Muscle layer of colon (tissue), 2 donors: ENCODE measurements around the gene PIBF1.
"Not testable (repeated sequence)": the region's sequence is repeated elsewhere in the genome, so short reads cannot be mapped to it uniquely, and the experiment has no call there.

Experiments
- H3K27ac ChIP-seq: one replicate; pipeline ENCODE4 v1.7.0; 2013; ENCODE audit warnings: low read depth, mild to moderate bottlenecking, low read length, moderate library complexity
- H3K27me3 ChIP-seq, 2 donors: one replicate each; pipeline ENCODE4 v1.7.0; 2013; ENCODE audit warnings: low read length in 2 of 2, mild to moderate bottlenecking in 2 of 2; ENCODE audit not compliant: insufficient read depth in 2 of 2, control insufficient read depth in 1 of 2
- H3K36me3 ChIP-seq: one replicate; pipeline ENCODE4 v1.7.0; 2013; ENCODE audit warnings: mild to moderate bottlenecking, low read length; ENCODE audit not compliant: insufficient read depth
- H3K4me1 ChIP-seq: one replicate; pipeline ENCODE4 v1.7.0; 2013; ENCODE audit warnings: mild to moderate bottlenecking, low read length; ENCODE audit not compliant: insufficient read depth
- H3K4me3 ChIP-seq, 2 donors: one replicate each; pipeline ENCODE4 v1.7.0; 2013; ENCODE audit warnings: low read length in 2 of 2, low read depth in 1 of 2, mild to moderate bottlenecking in 1 of 2, moderate library complexity in 1 of 2
- H3K9ac ChIP-seq: one replicate; pipeline ENCODE4 v1.7.0; 2013; ENCODE audit warnings: low read length
- H3K9me3 ChIP-seq: one replicate; pipeline ENCODE4 v1.7.0; 2013; ENCODE audit warnings: mild to moderate bottlenecking, low read length
- donor health status: abdominal sarcoma.
- donor health status: Adenocarcinoma of cecum.

Gene PIBF1

DNA sequence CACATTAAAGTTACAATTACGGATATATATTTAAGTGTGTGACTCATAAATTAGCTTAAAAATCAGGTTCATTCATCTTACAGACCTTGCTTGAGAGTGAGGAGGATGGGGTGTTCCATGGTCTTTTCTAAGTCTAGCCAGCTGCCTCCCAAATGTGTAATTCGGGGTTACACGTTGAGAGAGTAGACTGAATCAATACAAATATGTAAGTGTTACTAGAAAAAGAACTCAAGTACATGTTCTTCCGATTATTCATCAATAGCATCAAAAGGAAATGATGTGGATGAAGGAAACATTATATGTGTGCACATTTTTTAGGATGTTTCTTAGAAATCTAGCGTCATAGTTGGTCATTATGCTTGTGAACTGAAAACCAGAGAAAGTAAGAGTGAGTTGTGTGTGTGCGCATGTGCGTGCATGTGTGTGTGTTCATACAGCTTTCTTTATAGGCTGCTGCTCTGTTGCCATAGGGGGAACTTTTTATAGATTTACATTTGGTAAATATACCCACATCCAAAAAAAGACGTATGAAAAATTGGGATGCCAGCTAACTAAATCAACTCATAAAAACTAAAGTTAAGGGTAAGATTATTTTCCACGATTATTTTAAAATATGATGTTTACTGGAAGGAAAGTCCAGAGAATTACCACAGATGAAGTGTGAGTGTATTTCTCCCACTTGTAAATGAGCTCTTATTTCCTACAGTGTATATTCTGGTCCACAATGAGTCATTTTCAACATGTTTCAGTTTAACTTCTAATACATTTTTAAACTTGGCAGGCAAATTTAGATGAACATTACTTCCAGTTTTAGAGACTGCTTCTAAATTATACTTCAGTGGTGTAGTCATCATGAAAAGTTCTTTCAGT is 82.4 kb downstream of the PIBF1 start:
- Histone ChIP-seq H3K27ac (no peak overlapping the region), H3K36me3 (no peaks in the 10 kb centered on the region), H3K9ac (no peak overlapping the region), H3K4me3 (no peak overlapping the region), H3K4me1 (no peaks in the 10 kb centered on the region), H3K27me3 (no peaks in the 10 kb centered on the region), H3K9me3 (no peaks in the 10 kb centered on the region)

DNA sequence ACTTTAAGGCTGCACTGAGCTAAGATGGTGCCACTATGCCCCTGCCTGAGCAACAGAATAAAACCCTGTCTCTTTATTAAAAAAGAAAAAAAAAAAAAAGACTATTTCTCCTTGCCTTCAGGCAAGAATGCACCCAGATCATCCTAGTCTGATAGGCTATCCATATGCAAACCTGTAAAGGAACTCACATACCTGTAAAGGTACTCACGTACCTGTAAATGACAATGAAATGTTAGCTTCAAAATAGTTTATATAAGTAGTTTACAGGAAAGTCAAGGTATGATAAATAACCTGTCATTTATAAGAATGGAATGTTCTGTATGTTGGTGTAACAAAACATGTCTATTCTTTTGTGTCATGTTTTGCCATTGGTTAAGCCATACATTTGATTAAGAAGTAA is 86.3 kb downstream of the PIBF1 start:
- Histone ChIP-seq H3K27me3 (no peaks in the 10 kb centered on the region), H3K4me1 (no peaks in the 10 kb centered on the region), H3K9ac (no peak overlapping the region), H3K36me3 (no peaks in the 10 kb centered on the region), H3K4me3 (no peak overlapping the region), H3K27ac (no peak overlapping the region), H3K9me3 (no peaks in the 10 kb centered on the region)

DNA sequence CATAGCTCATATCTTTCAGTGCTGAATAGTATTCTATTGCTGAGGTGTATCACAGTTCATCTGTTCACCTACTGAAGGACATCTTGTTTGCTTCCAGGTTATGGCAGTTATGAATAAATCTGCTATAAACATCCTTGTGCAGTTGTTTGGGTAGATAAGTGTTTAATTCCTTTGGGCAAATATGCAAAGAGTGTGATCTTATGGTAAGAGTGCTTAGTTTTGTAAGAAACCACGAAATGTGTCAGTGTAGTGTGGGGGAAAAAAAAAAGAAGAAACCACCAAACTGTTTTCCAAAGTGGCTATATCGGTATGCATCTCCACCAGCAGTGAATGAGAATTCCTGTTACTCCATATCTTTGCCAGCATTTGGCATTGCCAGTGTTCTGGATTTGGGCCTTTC is 93.3 kb downstream of the PIBF1 start:
- Histone ChIP-seq H3K4me1 (no peaks in the 10 kb centered on the region), H3K4me3 (no peak overlapping the region), H3K36me3 (no peaks in the 10 kb centered on the region), H3K9me3 (no peaks in the 10 kb centered on the region), H3K9ac (no peak overlapping the region), H3K27ac (no peak overlapping the region), H3K27me3 (no peaks in the 10 kb centered on the region)

DNA sequence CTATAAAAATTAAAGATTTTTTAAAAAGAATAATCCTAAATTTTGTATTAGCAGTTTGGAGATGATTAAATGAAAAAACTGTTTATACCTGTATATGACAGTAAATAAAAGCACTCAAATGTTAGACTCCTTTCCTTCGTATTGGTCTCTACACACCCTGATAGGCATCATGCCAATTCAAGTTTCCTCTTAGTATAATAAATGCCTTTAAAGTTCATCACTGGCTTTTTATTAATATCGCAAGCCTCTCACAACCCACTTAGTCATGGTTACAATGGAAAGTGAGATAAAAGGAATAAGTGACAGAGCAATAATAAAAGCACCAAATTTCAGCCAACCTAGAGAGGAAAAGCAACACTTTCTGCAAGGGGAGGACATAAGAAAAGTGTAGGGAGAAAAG is 102.2 kb downstream of the PIBF1 start:
- Histone ChIP-seq H3K9ac (no peak overlapping the region), H3K36me3 (no peaks in the 10 kb centered on the region), H3K4me1 (no peaks in the 10 kb centered on the region), H3K4me3 (no peak overlapping the region), H3K27me3 (no peaks in the 10 kb centered on the region), H3K27ac (no peak overlapping the region), H3K9me3 (no peaks in the 10 kb centered on the region)

DNA sequence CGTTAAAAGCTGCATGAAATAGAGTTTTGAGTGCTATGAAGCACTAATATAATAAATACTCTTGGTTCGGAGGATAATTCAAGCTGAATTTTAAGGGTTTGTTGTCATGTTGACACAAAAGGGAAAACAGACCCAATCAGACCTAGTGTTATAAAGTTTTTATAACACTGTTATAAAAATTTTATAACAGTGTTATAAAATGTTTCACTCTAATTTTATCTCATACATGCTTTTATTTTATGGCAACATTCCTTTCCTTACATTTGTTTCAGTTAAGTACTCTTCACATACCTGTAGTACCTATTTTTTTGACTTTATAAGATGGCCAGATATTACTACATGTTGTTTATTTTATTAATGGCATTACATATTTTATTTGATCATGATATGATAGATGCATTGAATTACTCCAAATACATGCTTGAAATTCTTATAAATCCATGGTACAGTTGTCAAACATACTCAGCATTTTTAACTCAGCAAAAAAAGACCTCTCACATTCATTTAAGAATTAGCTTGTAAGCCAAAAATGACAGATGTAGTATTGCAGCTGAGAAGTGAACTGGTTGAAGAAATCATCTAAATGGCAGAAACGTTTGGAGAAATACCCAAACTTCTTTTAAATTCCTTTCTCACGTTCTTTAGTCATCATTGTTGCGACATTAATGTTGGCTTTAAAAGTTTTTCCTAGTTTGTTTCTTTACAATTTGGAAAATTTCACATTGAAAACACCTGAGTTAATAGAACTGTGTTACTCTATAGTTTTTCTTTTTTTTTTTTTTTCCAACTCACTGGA is 104.5 kb downstream of the PIBF1 start:
- H3K9me3 ChIP-seq: no peaks in the 10 kb centered on the region
- H3K36me3 ChIP-seq: no peaks in the 10 kb centered on the region
- no peak overlapping the region for H3K27ac ChIP-seq
- H3K27me3 ChIP-seq: no peaks in the 10 kb centered on the region
- no peaks in the 10 kb centered on the region for H3K4me1 ChIP-seq
- no peak overlapping the region for H3K9ac ChIP-seq
- no peak overlapping the region for H3K4me3 ChIP-seq

DNA sequence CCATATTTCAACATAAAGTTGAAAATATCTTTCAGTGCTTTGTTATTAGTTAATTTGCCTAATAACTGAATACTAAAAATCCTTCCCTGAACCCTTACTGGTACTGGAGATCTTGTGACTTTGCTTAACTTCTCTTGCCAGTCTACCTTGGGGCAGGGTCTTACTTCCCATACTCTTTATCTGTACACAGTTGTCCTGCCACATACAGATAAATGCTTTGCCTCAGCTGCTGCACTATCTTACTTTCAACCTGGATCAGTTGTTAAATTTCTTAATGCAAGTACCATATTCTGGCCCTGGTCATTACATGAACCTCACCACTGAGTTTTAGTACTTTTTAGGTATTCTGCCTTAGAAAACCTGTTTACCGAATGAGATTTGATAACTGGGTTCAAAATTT is 107.6 kb downstream of the PIBF1 start:
- no peaks in the 10 kb centered on the region for H3K9me3 ChIP-seq
- no peaks in the 10 kb centered on the region for H3K36me3 ChIP-seq
- no peaks in the 10 kb centered on the region for H3K27me3 ChIP-seq
- H3K4me3 ChIP-seq: no peak overlapping the region
- no peak overlapping the region for H3K9ac ChIP-seq
- no peaks in the 10 kb centered on the region for H3K4me1 ChIP-seq
- H3K27ac ChIP-seq: no peak overlapping the region

DNA sequence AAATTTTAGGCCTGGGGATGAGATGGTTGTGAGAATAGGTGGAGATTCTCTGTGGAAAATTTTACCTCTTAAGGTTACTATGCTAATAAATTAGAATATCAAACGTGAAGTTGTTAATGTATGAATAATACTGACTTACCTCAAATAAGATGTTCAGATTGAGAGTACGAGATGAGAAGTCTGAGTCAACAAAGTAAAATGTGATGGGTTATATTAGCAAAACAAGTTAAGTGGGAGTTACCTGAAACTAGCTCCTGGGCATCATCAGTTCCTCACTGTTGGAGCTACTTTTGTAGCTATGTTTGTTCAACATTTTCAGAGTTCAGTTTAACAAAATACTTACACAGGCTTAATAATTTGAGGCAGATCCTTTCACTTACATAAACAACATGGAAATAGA is 108.6 kb downstream of the PIBF1 start:
- no peak overlapping the region for H3K9ac ChIP-seq
- no peaks in the 10 kb centered on the region for H3K27me3 ChIP-seq
- no peak overlapping the region for H3K4me3 ChIP-seq
- H3K27ac ChIP-seq: no peak overlapping the region
- H3K4me1 ChIP-seq: no peaks in the 10 kb centered on the region
- H3K36me3 ChIP-seq: peaks cover under 1% of the 10 kb centered on the region
- H3K9me3 ChIP-seq: no peaks in the 10 kb centered on the region

DNA sequence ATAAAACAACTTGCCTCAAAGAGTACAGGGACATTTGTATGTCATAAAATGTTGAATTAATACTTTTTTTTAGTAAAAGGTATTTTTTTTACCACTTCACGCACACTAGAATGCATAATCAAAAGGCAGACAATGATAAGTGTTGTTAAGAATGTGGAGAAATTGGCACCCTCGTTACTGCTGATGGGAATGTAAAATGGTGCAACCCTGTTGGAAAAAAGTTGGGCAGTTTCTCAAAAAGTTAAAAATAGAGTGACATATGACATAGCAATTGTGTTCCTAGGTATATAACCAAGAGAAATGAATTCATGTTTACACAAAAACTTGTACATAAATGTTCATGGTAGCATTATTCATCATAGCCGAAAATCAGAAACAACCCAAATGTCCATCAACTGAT is 109.5 kb downstream of the PIBF1 start:
- no peak overlapping the region for H3K9ac ChIP-seq
- H3K4me1 ChIP-seq: no peaks in the 10 kb centered on the region
- peaks cover 6% of the 10 kb centered on the region for H3K36me3 ChIP-seq

DNA sequence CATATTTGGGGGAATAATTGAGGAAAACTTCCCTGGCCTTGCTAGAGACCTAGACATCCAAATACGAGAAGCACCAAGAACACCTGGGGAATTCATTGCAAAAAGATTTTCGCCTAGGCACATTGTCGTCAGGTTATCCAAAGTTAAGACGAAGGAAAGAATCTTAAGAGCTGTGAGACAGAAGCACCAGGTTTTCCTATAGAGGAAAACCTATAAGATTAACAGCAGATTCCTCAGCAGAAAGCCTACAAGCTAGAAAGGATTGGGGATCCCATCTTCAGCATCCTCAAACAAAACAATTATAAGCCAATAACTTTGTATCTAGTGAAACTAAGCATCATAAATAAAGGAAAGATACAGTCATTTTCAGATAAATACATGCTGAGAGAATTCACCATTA is 114.9 kb downstream of the PIBF1 start:
- Histone ChIP-seq H3K9ac (no peak overlapping the region), H3K36me3 (peaks cover 6% of the 10 kb centered on the region), H3K27ac (no peak overlapping the region), H3K4me3 (no peak overlapping the region), H3K27me3 (no peaks in the 10 kb centered on the region), H3K9me3 (no peaks in the 10 kb centered on the region), H3K4me1 (no peaks in the 10 kb centered on the region)

More for the DNA sequence above, 109.5 kb downstream of the PIBF1 start:
- Histone ChIP-seq H3K9me3 (no peaks in the 10 kb centered on the region), H3K4me3 (no peak overlapping the region), H3K27ac (no peak overlapping the region), H3K27me3 (no peaks in the 10 kb centered on the region)

DNA sequence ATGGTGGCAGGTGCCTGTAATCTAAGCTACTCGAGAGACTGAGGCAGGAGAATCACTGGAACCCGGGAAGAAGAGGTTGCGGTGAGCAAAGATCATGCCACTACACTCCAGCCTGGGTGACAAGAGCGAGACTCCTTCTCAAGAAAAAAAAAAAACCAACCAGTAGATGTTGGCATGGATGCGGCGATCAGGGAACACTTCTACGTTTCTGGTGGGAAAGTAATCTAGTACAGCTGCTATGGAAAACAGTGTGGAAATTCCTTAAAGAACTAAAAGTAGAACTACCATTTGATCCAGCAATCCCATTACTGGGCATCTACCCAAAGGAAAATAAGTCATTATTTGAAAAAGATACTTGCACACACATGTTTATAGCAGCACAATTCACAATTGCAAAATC is 119.6 kb downstream of the PIBF1 start:
- not testable (repeated sequence) for H3K27ac ChIP-seq, H3K9ac ChIP-seq, H3K9me3 ChIP-seq, H3K4me3 ChIP-seq, H3K4me1 ChIP-seq, H3K27me3 ChIP-seq, H3K36me3 ChIP-seq

DNA sequence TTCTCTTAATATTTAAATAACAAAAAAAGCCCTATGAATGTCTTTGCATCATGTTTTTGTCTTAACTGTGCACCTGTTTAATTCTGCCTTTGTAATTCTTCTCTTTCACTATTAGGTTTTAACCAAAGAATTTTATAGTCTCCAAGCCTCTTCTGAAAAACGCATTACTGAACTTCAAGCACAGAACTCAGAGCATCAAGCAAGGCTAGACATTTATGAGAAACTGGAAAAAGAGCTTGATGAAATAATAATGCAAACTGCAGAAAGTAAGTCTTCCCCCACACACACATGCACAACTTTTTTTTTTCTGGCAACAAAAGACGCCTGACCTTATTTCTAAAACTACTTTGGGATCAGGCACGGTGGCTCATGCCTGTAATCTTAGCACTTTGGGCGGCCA is 126.5 kb downstream of the PIBF1 start:
- peaks cover 10% of the 10 kb centered on the region for H3K36me3 ChIP-seq
- H3K9me3 ChIP-seq: no peaks in the 10 kb centered on the region
- no peak overlapping the region for H3K27ac ChIP-seq
- no peak overlapping the region for H3K9ac ChIP-seq
- H3K27me3 ChIP-seq: no peaks in the 10 kb centered on the region
- H3K4me3 ChIP-seq: no peak overlapping the region
- no peaks in the 10 kb centered on the region for H3K4me1 ChIP-seq
